Body of pancreas (tissue), 4 donors: ENCODE results near the gene CDK17.

Experiments
- POLR2A ChIP-seq, 3 donors: fragments of 450-650 bp; IDR thresholded peaks; one replicate each; pipeline ENCODE4 v1.6.1; 2016; ENCODE audit warnings: antibody characterized with exemption in 3 of 3, mild to moderate bottlenecking in 2 of 3
- TF ChIP-seq, protein P1 (sequence below), 7 experiments: fragments of 450-650 bp in 4 of 7; fragments of 200-600 bp in 3 of 7; sonication (generic) in 3 of 7; IDR thresholded peaks; one replicate each; pipeline ENCODE4 v1.5.1; 2016 to 2019; ENCODE audit warnings: antibody characterized with exemption in 7 of 7

DNA sequence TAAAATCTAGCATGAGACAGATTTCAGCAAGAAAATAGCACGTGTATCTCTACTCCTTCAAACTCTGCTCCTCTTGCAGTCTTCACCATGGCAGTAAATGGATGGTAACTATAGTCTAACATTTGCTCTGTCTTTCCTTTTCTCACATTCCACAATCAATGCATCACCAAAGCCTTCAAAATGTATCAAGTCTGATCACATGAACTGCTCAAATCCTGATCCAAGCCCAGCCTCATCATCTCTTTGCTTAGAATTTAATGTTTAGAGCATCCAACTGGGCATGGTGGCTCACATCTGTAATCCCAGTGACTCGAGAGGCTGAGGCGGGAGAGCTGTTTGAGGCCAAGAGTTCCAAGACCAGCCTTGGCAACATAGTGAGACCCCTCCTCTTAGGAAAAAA lies 45.9 kb downstream of the CDK17 start:
- no peak for TF ChIP-seq POLR2A (IDR thresholded peaks at IDR 0.05)
- TF ChIP-seq, protein P1, sequence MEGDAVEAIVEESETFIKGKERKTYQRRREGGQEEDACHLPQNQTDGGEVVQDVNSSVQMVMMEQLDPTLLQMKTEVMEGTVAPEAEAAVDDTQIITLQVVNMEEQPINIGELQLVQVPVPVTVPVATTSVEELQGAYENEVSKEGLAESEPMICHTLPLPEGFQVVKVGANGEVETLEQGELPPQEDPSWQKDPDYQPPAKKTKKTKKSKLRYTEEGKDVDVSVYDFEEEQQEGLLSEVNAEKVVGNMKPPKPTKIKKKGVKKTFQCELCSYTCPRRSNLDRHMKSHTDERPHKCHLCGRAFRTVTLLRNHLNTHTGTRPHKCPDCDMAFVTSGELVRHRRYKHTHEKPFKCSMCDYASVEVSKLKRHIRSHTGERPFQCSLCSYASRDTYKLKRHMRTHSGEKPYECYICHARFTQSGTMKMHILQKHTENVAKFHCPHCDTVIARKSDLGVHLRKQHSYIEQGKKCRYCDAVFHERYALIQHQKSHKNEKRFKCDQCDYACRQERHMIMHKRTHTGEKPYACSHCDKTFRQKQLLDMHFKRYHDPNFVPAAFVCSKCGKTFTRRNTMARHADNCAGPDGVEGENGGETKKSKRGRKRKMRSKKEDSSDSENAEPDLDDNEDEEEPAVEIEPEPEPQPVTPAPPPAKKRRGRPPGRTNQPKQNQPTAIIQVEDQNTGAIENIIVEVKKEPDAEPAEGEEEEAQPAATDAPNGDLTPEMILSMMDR (IDR thresholded peaks at IDR 0.05) = no peak
